GM18907 (cell line): ENCODE data around the gene SLC25A45.

Source experiments
- ATAC-seq: cut with Tn5 transposase; IDR thresholded peaks from one replicate; pipeline ENCODE4 v1.9.1; 2021; ENCODE audit warnings: mild to moderate bottlenecking, moderate library complexity; ENCODE audit not compliant: unreplicated experiment

Gene SLC25A45

GRCh38 chr11:65404638-65405339, 22.3 kb upstream of the SLC25A45 start:
- no peak for ATAC-seq

- no peak for ATAC-seq
These were observed 21.8 kb upstream of the SLC25A45 start for GRCh38 chr11:65404210-65404609.

GRCh38 chr11:65403607-65404121, 21.2 kb upstream of the SLC25A45 start:
- no peak for ATAC-seq

- ATAC-seq, result no peak
These were observed 20.3 kb upstream of the SLC25A45 start for GRCh38 chr11:65402790-65403189.

- no peak for ATAC-seq
These were observed 19.4 kb upstream of the SLC25A45 start for GRCh38 chr11:65401803-65402248.

GRCh38 chr11:65401073-65401802, 18.8 kb upstream of the SLC25A45 start:
- no peak for ATAC-seq

GRCh38 chr11:65400307-65401072, 18.0 kb upstream of the SLC25A45 start:
- ATAC-seq, result no peak

GRCh38 chr11:65399845-65400244, 17.4 kb upstream of the SLC25A45 start:
- ATAC-seq, result no peak

- ATAC-seq, result no peak
These were observed 16.8 kb upstream of the SLC25A45 start for GRCh38 chr11:65399249-65399648.

- no peak for ATAC-seq
These were observed 16.0 kb upstream of the SLC25A45 start for GRCh38 chr11:65398362-65398910.

- ATAC-seq, result no peak
These were observed 14.6 kb upstream of the SLC25A45 start for GRCh38 chr11:65396769-65397745.

GRCh38 chr11:65395961-65396530, 13.6 kb upstream of the SLC25A45 start:
- ATAC-seq, result no peak

- no peak for ATAC-seq
These were observed 11.7 kb upstream of the SLC25A45 start for GRCh38 chr11:65394125-65394536.

- ATAC-seq, result no peak
These were observed 11.2 kb upstream of the SLC25A45 start for GRCh38 chr11:65393513-65394079.

- no peak for ATAC-seq
These were observed 10.5 kb upstream of the SLC25A45 start for GRCh38 chr11:65392899-65393298.

- no peak for ATAC-seq
These were observed 9.9 kb upstream of the SLC25A45 start for GRCh38 chr11:65392186-65392829.

- no peak for ATAC-seq
These were observed 8.6 kb upstream of the SLC25A45 start for GRCh38 chr11:65390996-65391395.

GRCh38 chr11:65390099-65390941, 7.9 kb upstream of the SLC25A45 start:
- ATAC-seq, result no peak
